HepG2 (cell line): ENCODE data around the gene MARCHF4. TPM values are rescaled to one million over a fixed set of nuclear protein-coding genes. Genes with fewer than 3 reads are reported as not detected.

Experiments
- ATAC-seq: fragments of 200-7000 bp; cut with Tn5 transposase; 3 replicates; pipeline ENCODE4 v1.9.1; 2020; ENCODE audit warnings: mild to moderate bottlenecking, moderate library complexity
- BruUV-seq: library from RNA; stranded (reverse); fragments of 400-500 nt; replicated peaks from 2 replicates; lab custom pipeline; 2021; lab: Mats Ljungman, UMichigan
- CTCF ChIA-PET: fragments of 300-600 bp; formaldehyde crosslinking; extraction: SDS; loops from one replicate; lab custom pipeline; 2021; ENCODE audit warnings: low total read pairs, inconsistent platforms, low intra/inter-chr PET ratio; lab: Yijun Ruan, JAX
- POLR2A ChIA-PET: fragments of 350-600 bp; sonication (Branson Sonifier 250); formaldehyde crosslinking; loops from one replicate; lab custom pipeline; 2020; ENCODE audit warnings: antibody characterized with exemption, inconsistent platforms; lab: Yijun Ruan, JAX
- DNase-seq: peaks from one replicate; pipeline ENCODE4 v3.0.0-alpha.2; 2015; ENCODE audit warnings: low spot score
- FAIRE-seq: peaks from 3 replicates; lab custom pipeline; 2011; peaks lifted over from hg19 to GRCh38; lab: Jason Lieb, UNC
- H2AFZ ChIP-seq: one replicate; pipeline ENCODE4 v1.6.1; 2011; ENCODE audit warnings: low read length, inconsistent platforms
- H3K27ac ChIP-seq: fragments of 300-600 bp; 3 replicates; pipeline ENCODE4 v1.8.0; 2011; ENCODE audit warnings: mixed run types, mild to moderate bottlenecking, mixed read lengths, low read length, inconsistent platforms; ENCODE audit not compliant: insufficient read depth; ENCODE audit errors: extremely low read length
- H3K27me3 ChIP-seq, 2 experiments: fragments of 200-600 bp in 1 of 2; 2 replicates in 1 of 2; 3 replicates in 1 of 2; pipeline versions ENCODE4 v1.6.0 to v1.8.0; 2011; ENCODE audit warnings: low read length in 2 of 2, mild to moderate bottlenecking in 2 of 2, moderate library complexity in 2 of 2, inconsistent platforms in 1 of 2; ENCODE audit not compliant: insufficient read depth in 2 of 2, control insufficient read depth in 1 of 2
- H3K36me3 ChIP-seq, 2 experiments: fragments of 200-600 bp in 1 of 2; replicated peaks in 1 of 2; 2 replicates in 1 of 2; 3 replicates in 1 of 2; pipeline versions ENCODE4 v1.5.1 to v1.8.0; 2011; ENCODE audit warnings: low read length in 2 of 2, inconsistent platforms in 1 of 2; ENCODE audit not compliant: insufficient read depth in 2 of 2, control insufficient read depth in 1 of 2
- H3K4me1 ChIP-seq: 2 replicates; pipeline ENCODE4 v1.5.1; 2012; ENCODE audit warnings: low read length, inconsistent platforms; ENCODE audit not compliant: insufficient read depth
- H3K4me2 ChIP-seq: 2 replicates; pipeline ENCODE4 v1.6.0; 2011; ENCODE audit warnings: low read depth, low read length, inconsistent platforms
- H3K4me3 ChIP-seq, 3 experiments: fragments of 200-600 bp in 1 of 3; sonication (generic), shearing (Covaris generic) in 1 of 3; replicated peaks in 1 of 3; 2 replicates each; pipeline ENCODE4 v1.5.1; 2011 to 2016; ENCODE audit warnings: low read length in 3 of 3, inconsistent platforms in 2 of 3, low read depth in 2 of 3, mild to moderate bottlenecking in 2 of 3, control low read depth in 1 of 3, mixed read lengths in 1 of 3; ENCODE audit not compliant: insufficient read depth in 1 of 3
- H3K79me2 ChIP-seq: one replicate; pipeline ENCODE4 v1.6.1; 2011; ENCODE audit warnings: low read length, inconsistent platforms; ENCODE audit not compliant: insufficient read depth
- H3K9ac ChIP-seq: 2 replicates; pipeline ENCODE4 v1.6.0; 2011; ENCODE audit warnings: mild to moderate bottlenecking, low read depth, low read length, inconsistent platforms; ENCODE audit not compliant: insufficient read depth
- H3K9me3 ChIP-seq: 2 replicates; pipeline ENCODE4 v1.5.1; 2012; ENCODE audit warnings: mild to moderate bottlenecking, low read length
- H4K20me1 ChIP-seq: 2 replicates; pipeline ENCODE4 v1.6.0; 2011; ENCODE audit warnings: inconsistent platforms, mild to moderate bottlenecking, low read length, moderate library complexity; ENCODE audit not compliant: insufficient read depth
- ATRX ChIP-seq: sonication (generic); formaldehyde crosslinking; IDR thresholded peaks from 2 replicates; pipeline ENCODE4 v1.4.0; 2020; ENCODE audit warnings: missing genetic modification reagents, borderline replicate concordance
- GZF1 ChIP-seq: sonication (generic); formaldehyde crosslinking; IDR thresholded peaks from 2 replicates; pipeline ENCODE4 v1.5.1; 2020; ENCODE audit warnings: mild to moderate bottlenecking, missing genetic modification reagents
- KAT7 ChIP-seq: IDR thresholded peaks from 2 replicates; pipeline ENCODE4 v1.6.1; 2018; ENCODE audit warnings: borderline replicate concordance, missing compliant biosample characterization
- PHB2 ChIP-seq: fragments of 450-650 bp; IDR thresholded peaks from 2 replicates; pipeline ENCODE4 v1.6.1; 2018; ENCODE audit not compliant: partially characterized antibody
- RFX3 ChIP-seq: IDR thresholded peaks from 2 replicates; pipeline ENCODE4 v1.6.1; 2016; ENCODE audit warnings: missing biosample characterization, missing genetic modification reagents
- SALL1 ChIP-seq: sonication (generic); formaldehyde crosslinking; IDR thresholded peaks from 2 replicates; pipeline ENCODE4 v1.8.0; 2022; ENCODE audit warnings: mild to moderate bottlenecking, missing genetic modification reagents
- SRF ChIP-seq: IDR thresholded peaks from 2 replicates; pipeline ENCODE4 v1.6.1; 2011; ENCODE audit warnings: mild to moderate bottlenecking, low read depth, low read length, moderate library complexity
- SRSF4 ChIP-seq: fragments of 200-400 bp; formaldehyde crosslinking; IDR thresholded peaks from one replicate; pipeline ENCODE4 v1.6.1; 2018; ENCODE audit warnings: mild to moderate bottlenecking, low read depth, low read length, moderate library complexity; ENCODE audit not compliant: poor library complexity, severe bottlenecking
- SRY ChIP-seq: sonication (generic); formaldehyde crosslinking; IDR thresholded peaks from 2 replicates; pipeline ENCODE4 v1.8.0; 2022; ENCODE audit warnings: mild to moderate bottlenecking, missing genetic modification reagents
- XRCC5 ChIP-seq: fragments of 200-400 bp; formaldehyde crosslinking; optimal IDR thresholded peaks from 2 replicates; pipeline ENCODE3; 2017; ENCODE audit warnings: mild to moderate bottlenecking, low read length
- ZC3H4 ChIP-seq: sonication (generic); formaldehyde crosslinking; IDR thresholded peaks from 2 replicates; pipeline ENCODE4 v1.4.0; 2020; ENCODE audit warnings: missing genetic modification reagents, borderline replicate concordance
- ZNF589 ChIP-seq: sonication (generic); formaldehyde crosslinking; conservative IDR thresholded peaks from 2 replicates; pipeline ENCODE4 v1.8.0; 2022; ENCODE audit warnings: mild to moderate bottlenecking, moderate library complexity, missing genetic modification reagents
- ZNF737 ChIP-seq: sonication (generic); formaldehyde crosslinking; IDR thresholded peaks from 2 replicates; pipeline ENCODE4 v1.5.0; 2020; ENCODE audit warnings: missing genetic modification reagents, mild to moderate bottlenecking, borderline replicate concordance
- ZZZ3 ChIP-seq: sonication (generic); formaldehyde crosslinking; IDR thresholded peaks from 2 replicates; pipeline ENCODE4 v1.4.0; 2020; ENCODE audit warnings: missing genetic modification reagents, mild to moderate bottlenecking, borderline replicate concordance
- WGBS: methylation state at CpG from one replicate; pipeline ENCODE4 v1.1.6; 2017; ENCODE audit warnings: low lambda C conversion rate; 5-methylcytosine and 5-hydroxymethylcytosine counted together
- in situ Hi-C: cut with HindIII; loops from 2 replicates; pipeline ENCODE4 v1.10.0; 2017; ENCODE audit warnings: low pct_unique_long_range_greater_than_20kb; ENCODE audit not compliant: extremely low pct_ligation_motif_present
- intact Hi-C: fragments of 100-400 bp; cut with micrococcal nuclease; formaldehyde crosslinking; loops from one replicate; pipeline ENCODE4 v1.10.0; 2022; ENCODE audit not compliant: unreplicated experiment
- polyA plus RNA-seq, 8 experiments: library from polyadenylated mRNA; depleted of rRNA in 3 of 8; stranded (reverse) in 7 of 8; unstranded in 1 of 8; fragments of >200 nt; fragmentation: Illumina TruSeq in 4 of 8; extraction: Trizol in 4 of 8; gene quantifications; 2 replicates each; pipeline versions ENCODE4 v1.2.1 to v1.2.3, GENCODE V29; 2011 to 2016; ENCODE audit warnings: low read depth in 4 of 8, missing spikeins in 1 of 8, mixed read lengths in 1 of 8; ENCODE audit not compliant: insufficient read depth in 1 of 8
- total RNA-seq, 5 experiments: library from RNA; depleted of rRNA; stranded (reverse); fragments of >200 nt; fragmentation: Illumina TruSeq; extraction: Trizol; gene quantifications; 2 replicates each; pipeline ENCODE4 v1.2.3, GENCODE V29; 2016; ENCODE audit warnings: low read depth in 1 of 5
- TF ChIP-seq, protein P1 (sequence below): sonication (generic); formaldehyde crosslinking; IDR thresholded peaks from 2 replicates; pipeline ENCODE4 v1.8.1; 2023; ENCODE audit warnings: missing genetic modification reagents, mild to moderate bottlenecking, borderline replicate concordance
- TF ChIP-seq, protein P2 (sequence below): sonication (generic); formaldehyde crosslinking; IDR thresholded peaks from 2 replicates; pipeline ENCODE4 v1.4.0; 2020; ENCODE audit warnings: mild to moderate bottlenecking, missing genetic modification reagents
- TF ChIP-seq, protein P3 (sequence below): sonication (generic); formaldehyde crosslinking; IDR thresholded peaks from 2 replicates; pipeline ENCODE4 v1.5.0; 2020; ENCODE audit warnings: mild to moderate bottlenecking, missing genetic modification reagents
- TF ChIP-seq, protein P4 (sequence below), 2 experiments: sonication (generic) in 1 of 2; formaldehyde crosslinking in 1 of 2; IDR thresholded peaks; 2 replicates each; pipeline versions ENCODE4 v1.4.0 to v1.6.1; 2018 to 2020; ENCODE audit warnings: missing genetic modification reagents in 2 of 2, borderline replicate concordance in 1 of 2, low read depth in 1 of 2, mild to moderate bottlenecking in 1 of 2, missing biosample characterization in 1 of 2

The MARCHF4 gene
- total and polyA plus RNA-seq, 2 of the 13 experiments (the other 11 are each of a cell fraction or from before 2014, with no cell fraction given) = not detected

DNA sequence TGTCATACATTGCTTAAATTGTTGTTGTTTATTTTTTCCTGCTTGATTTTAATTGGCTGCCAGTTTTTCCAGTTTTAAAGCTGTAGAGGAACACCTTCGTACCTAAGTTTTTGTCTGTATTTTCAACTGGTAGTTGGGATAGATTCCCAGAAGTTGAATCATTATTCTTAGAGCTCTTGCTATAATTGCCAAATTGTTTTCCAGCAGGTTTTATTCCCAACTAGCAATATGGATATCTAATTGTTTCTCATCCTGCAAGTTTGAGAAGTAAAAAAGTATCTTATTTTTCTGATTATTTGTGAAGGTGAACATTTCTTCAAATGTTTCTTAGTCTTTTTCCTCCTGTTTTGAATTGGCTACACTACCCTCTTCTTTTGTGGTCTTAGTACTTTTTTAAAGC is 46.7 kb upstream of the MARCHF4 start:
- no peak overlapping the region for H3K4me2 ChIP-seq
- peaks cover 14% of the 10 kb centered on the region for H3K4me1 ChIP-seq
- no peak overlapping the region for H3K4me3 ChIP-seq
- H3K9ac ChIP-seq = no peak overlapping the region
- ChIA-PET CTCF (no interaction called here), POLR2A (no interaction called here)
- in situ Hi-C loops (no loop called here), intact Hi-C loops (no loop called here)
- H4K20me1 ChIP-seq = no peaks in the 10 kb centered on the region
- FAIRE-seq = no peak
- BruUV-seq = no TSS peak
- DNase-seq = no peak
- H3K27ac ChIP-seq = no peak overlapping the region
- no peak for ATAC-seq
- no peak overlapping the region for H2AFZ ChIP-seq
- no peaks in the 10 kb centered on the region for H3K27me3 ChIP-seq
- H3K9me3 ChIP-seq = no peaks in the 10 kb centered on the region
- 91% methylated on average over 1 of the region's 1 CpG for WGBS
- TF ChIP-seq KAT7 (CRISPR knock-in tag) (no peak), XRCC5 (no peak), SRF (no peak), GZF1 (CRISPR knock-in tag) (no peak), ZZZ3 (CRISPR knock-in tag) (no peak), RFX3 (CRISPR knock-in tag) (no peak), ZNF589 (no peak), ZC3H4 (CRISPR knock-in tag) (no peak), SALL1 (no peak), PHB2 (no peak), SRSF4 (no peak), SRY (CRISPR knock-in tag) (no peak), ATRX (CRISPR knock-in tag) (no peak), ZNF737 (CRISPR knock-in tag) (no peak)
- TF ChIP-seq, protein P1, sequence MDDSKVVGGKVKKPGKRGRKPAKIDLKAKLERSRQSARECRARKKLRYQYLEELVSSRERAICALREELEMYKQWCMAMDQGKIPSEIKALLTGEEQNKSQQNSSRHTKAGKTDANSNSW (CRISPR knock-in tag) = no peak
- TF ChIP-seq, protein P2, sequence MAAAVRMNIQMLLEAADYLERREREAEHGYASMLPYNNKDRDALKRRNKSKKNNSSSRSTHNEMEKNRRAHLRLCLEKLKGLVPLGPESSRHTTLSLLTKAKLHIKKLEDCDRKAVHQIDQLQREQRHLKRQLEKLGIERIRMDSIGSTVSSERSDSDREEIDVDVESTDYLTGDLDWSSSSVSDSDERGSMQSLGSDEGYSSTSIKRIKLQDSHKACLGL (CRISPR knock-in tag) = no peak
- TF ChIP-seq, protein P3, sequence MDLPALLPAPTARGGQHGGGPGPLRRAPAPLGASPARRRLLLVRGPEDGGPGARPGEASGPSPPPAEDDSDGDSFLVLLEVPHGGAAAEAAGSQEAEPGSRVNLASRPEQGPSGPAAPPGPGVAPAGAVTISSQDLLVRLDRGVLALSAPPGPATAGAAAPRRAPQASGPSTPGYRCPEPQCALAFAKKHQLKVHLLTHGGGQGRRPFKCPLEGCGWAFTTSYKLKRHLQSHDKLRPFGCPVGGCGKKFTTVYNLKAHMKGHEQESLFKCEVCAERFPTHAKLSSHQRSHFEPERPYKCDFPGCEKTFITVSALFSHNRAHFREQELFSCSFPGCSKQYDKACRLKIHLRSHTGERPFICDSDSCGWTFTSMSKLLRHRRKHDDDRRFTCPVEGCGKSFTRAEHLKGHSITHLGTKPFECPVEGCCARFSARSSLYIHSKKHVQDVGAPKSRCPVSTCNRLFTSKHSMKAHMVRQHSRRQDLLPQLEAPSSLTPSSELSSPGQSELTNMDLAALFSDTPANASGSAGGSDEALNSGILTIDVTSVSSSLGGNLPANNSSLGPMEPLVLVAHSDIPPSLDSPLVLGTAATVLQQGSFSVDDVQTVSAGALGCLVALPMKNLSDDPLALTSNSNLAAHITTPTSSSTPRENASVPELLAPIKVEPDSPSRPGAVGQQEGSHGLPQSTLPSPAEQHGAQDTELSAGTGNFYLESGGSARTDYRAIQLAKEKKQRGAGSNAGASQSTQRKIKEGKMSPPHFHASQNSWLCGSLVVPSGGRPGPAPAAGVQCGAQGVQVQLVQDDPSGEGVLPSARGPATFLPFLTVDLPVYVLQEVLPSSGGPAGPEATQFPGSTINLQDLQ (CRISPR knock-in tag) = no peak
- TF ChIP-seq, protein P4, sequence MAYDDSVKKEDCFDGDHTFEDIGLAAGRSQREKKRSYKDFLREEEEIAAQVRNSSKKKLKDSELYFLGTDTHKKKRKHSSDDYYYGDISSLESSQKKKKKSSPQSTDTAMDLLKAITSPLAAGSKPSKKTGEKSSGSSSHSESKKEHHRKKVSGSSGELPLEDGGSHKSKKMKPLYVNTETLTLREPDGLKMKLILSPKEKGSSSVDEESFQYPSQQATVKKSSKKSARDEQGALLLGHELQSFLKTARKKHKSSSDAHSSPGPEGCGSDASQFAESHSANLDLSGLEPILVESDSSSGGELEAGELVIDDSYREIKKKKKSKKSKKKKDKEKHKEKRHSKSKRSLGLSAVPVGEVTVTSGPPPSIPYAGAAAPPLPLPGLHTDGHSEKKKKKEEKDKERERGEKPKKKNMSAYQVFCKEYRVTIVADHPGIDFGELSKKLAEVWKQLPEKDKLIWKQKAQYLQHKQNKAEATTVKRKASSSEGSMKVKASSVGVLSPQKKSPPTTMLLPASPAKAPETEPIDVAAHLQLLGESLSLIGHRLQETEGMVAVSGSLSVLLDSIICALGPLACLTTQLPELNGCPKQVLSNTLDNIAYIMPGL (CRISPR knock-in tag; IDR thresholded peaks at IDR 0.05; ENCODE audit: borderline replicate concordance in 1 of 2, low read depth in 1 of 2) = no peak
- H3K36me3 ChIP-seq = peaks cover 16 to 36% of the 10 kb centered on the region in 2 experiments
- H3K79me2 ChIP-seq = no peaks in the 10 kb centered on the region
